RWPE1 (cell line): ENCODE measurements around the gene HOXB3.

ENCODE experiments used
- CTCF ChIA-PET: fragments of 350-600 bp; sonication (Branson Sonifier 250); formaldehyde crosslinking; extraction: SDS; loops from one replicate; lab custom pipeline; 2021; lab: Yijun Ruan, JAX
- POLR2A ChIA-PET: fragments of 400-600 bp; formaldehyde crosslinking; extraction: SDS; loops from one replicate; lab custom pipeline; 2020; ENCODE audit warnings: antibody characterized with exemption; ENCODE audit not compliant: low non-redundant PET; lab: Yijun Ruan, JAX
- DNase-seq: peaks from one replicate; pipeline ENCODE4 v3.0.0; 2012; ENCODE audit warnings: low spot score
- H3K27ac ChIP-seq: fragments of 450-650 bp; 2 replicates; pipeline ENCODE4 v1.5.1; 2017
- TF ChIP-seq, protein P1 (sequence below): fragments of 450-650 bp; conservative IDR thresholded peaks from 2 replicates; pipeline ENCODE4 v1.5.1; 2017; ENCODE audit warnings: low read depth, mild to moderate bottlenecking

The HOXB3 gene

DNA sequence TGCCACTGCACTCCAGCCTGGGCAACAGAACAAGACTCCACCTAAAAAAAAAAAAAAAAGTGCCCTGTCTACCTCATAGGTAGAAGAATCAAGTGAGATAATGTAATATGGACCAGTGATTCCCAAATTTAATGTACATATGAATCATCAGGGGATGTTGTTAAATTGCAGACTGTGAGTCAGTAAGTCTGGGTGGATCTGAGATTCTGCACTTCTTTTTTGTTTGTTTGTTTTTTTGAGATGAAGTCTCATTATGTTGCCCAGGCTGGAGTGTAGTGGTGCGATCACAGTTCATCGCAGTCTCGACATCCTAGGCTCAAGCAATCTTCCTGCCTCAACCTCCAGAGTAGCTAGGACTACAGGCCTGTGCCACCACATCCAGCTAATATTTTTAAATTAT is 90.8 kb downstream of the HOXB3 start:
- POLR2A ChIA-PET, result no interaction called here
- H3K27ac ChIP-seq, result no peak overlapping the region
- TF ChIP-seq, protein P1, sequence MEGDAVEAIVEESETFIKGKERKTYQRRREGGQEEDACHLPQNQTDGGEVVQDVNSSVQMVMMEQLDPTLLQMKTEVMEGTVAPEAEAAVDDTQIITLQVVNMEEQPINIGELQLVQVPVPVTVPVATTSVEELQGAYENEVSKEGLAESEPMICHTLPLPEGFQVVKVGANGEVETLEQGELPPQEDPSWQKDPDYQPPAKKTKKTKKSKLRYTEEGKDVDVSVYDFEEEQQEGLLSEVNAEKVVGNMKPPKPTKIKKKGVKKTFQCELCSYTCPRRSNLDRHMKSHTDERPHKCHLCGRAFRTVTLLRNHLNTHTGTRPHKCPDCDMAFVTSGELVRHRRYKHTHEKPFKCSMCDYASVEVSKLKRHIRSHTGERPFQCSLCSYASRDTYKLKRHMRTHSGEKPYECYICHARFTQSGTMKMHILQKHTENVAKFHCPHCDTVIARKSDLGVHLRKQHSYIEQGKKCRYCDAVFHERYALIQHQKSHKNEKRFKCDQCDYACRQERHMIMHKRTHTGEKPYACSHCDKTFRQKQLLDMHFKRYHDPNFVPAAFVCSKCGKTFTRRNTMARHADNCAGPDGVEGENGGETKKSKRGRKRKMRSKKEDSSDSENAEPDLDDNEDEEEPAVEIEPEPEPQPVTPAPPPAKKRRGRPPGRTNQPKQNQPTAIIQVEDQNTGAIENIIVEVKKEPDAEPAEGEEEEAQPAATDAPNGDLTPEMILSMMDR, result no peak
- DNase-seq, result peak; percentile 29
- CTCF ChIA-PET, result interaction anchor here (0.6 to 1.0 kb wide), 4 partner anchors 42 to 336 kb away, joined by 3 to 5 read pairs (median 4); no protein-coding TSS in a partner anchor
